HAP-1 (cell line): Measurements from ENCODE around the gene SOX1.

Experiments used
- DNase-seq, 2 experiments: peaks; one replicate each; pipeline ENCODE4 v3.0.0-alpha.2; 2016 to 2020; ENCODE audit warnings: low spot score in 2 of 2
- H3K27me3 ChIP-seq: fragments of 250-450 bp; sonication (Bioruptor Pico); 2 replicates; pipeline ENCODE4 v1.5.1; 2020; ENCODE audit warnings: low read depth, mild to moderate bottlenecking, moderate library complexity
- H3K36me3 ChIP-seq: fragments of 250-450 bp; sonication (Bioruptor Pico); replicated peaks from 2 replicates; pipeline ENCODE4 v1.5.1; 2020; ENCODE audit warnings: mild to moderate bottlenecking
- H3K4me1 ChIP-seq: fragments of 250-450 bp; sonication (Bioruptor Pico); 2 replicates; pipeline ENCODE4 v1.5.1; 2020; ENCODE audit warnings: mild to moderate bottlenecking
- H3K4me3 ChIP-seq: fragments of 250-450 bp; sonication (Bioruptor Pico); 2 replicates; pipeline ENCODE4 v1.5.1; 2020; ENCODE audit warnings: mild to moderate bottlenecking, moderate library complexity
- H3K9me3 ChIP-seq: fragments of 250-450 bp; sonication (Bioruptor Pico); 2 replicates; pipeline ENCODE4 v1.5.1; 2020; ENCODE audit warnings: mild to moderate bottlenecking, moderate library complexity
- in situ Hi-C: fragments of 300-500 bp; cut with MboI; formaldehyde crosslinking; loops from 3 replicates; pipeline ENCODE4 v1.14.3; 2020; ENCODE audit warnings: low sequenced_read_pairs, inconsistent platforms, mixed read lengths

Gene SOX1

GRCh38 chr13:112055036-112055914 is 11.7 kb upstream of the SOX1 start:
- Histone ChIP-seq H3K9me3 (no peaks in the 10 kb centered on the region), H3K4me3 (no peak overlapping the region), H3K36me3 (no peaks in the 10 kb centered on the region), H3K4me1 (no peaks in the 10 kb centered on the region), H3K27me3 (peaks cover 76% of the 10 kb centered on the region)
- in situ Hi-C loops = loop anchor here (25.0 kb wide), 2 partner anchors 382 to 557 kb away; no protein-coding TSS in a partner anchor
- no peak for DNase-seq

DNA sequence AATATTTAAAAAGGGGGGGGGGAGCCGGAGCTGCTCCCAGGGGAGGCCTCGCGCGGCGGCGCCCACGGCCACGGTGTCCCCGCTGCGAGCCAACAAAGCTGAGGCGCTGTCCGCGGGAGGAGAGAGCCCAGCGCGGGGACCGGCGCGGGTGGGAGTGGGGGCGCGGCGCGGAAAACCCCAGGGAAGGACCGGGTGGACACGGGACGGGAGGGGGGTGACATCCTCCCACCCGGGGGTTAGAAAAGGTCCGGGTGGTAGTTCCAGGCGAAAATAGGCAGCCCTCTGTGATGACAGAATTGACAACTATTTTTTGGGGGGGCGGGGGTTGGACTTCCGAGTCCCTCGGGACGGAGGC is 11.1 kb upstream of the SOX1 start:
- Histone ChIP-seq H3K4me3 (no peak overlapping the region), H3K36me3 (no peaks in the 10 kb centered on the region), H3K9me3 (no peaks in the 10 kb centered on the region), H3K27me3 (peaks cover 82% of the 10 kb centered on the region), H3K4me1 (no peaks in the 10 kb centered on the region)
- in situ Hi-C loops = loop anchor here (25.0 kb wide), 2 partner anchors 381 to 556 kb away; no protein-coding TSS in a partner anchor
- DNase-seq = no peak

- no peaks in the 10 kb centered on the region for H3K4me1 ChIP-seq
- no peaks in the 10 kb centered on the region for H3K9me3 ChIP-seq
- no peak overlapping the region for H3K4me3 ChIP-seq
- peaks cover 85% of the 10 kb centered on the region for H3K27me3 ChIP-seq
- no peaks in the 10 kb centered on the region for H3K36me3 ChIP-seq
- no peak for DNase-seq
- in situ Hi-C loops = loop anchor here (25.0 kb wide), 2 partner anchors 381 to 556 kb away; no protein-coding TSS in a partner anchor
These were observed 10.6 kb upstream of the SOX1 start for GRCh38 chr13:112056284-112056727.

DNA sequence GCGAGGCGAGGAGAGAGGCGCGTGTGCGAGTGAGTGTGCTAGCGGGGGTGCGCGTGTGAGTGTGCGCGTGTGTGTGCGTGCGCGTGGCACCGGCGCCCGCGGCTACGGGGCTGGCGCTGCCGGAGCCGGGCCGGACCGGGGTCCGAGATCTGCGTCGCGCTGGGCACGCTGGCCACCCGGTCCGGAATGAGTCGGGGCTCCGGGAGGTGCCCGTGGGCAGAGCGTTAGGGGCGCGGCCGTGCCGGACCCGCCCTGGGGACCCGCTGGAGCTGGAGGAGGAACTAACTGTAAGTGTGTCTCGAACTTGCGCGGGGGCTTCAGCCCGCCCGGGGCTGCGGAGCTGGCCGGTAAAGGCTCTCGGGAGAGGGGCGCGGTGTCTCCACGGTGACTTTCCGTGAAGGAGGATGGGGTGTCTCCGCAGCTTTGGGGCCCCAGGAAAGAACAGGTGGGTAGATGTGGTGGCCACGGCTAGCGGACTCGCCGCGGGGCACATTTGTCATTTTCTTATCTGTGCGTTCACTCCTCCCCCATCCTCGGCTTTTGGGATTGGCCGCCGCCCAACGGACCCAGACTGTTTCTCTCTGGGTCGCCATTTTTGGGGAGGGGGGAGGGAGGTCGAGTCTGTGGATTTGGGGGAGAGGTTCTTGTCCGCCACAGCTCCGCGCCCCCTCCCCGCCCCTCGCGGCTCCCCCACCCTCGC is 10.1 kb upstream of the SOX1 start:
- no peak for DNase-seq
- Histone ChIP-seq H3K4me1 (no peaks in the 10 kb centered on the region), H3K36me3 (no peaks in the 10 kb centered on the region), H3K4me3 (no peak overlapping the region), H3K27me3 (peaks cover 87% of the 10 kb centered on the region), H3K9me3 (no peaks in the 10 kb centered on the region)
- in situ Hi-C loops = loop anchor here (25.0 kb wide), 2 partner anchors 380 to 555 kb away; no protein-coding TSS in a partner anchor

- no peak for DNase-seq
- H3K4me1 ChIP-seq = no peaks in the 10 kb centered on the region
- H3K27me3 ChIP-seq = peaks cover 87% of the 10 kb centered on the region
- H3K36me3 ChIP-seq = no peaks in the 10 kb centered on the region
- in situ Hi-C loops = loop anchor here (25.0 kb wide), 2 partner anchors 380 to 555 kb away; no protein-coding TSS in a partner anchor
- no peaks in the 10 kb centered on the region for H3K9me3 ChIP-seq
- H3K4me3 ChIP-seq = no peak overlapping the region
These were observed 9.6 kb upstream of the SOX1 start for GRCh38 chr13:112057439-112057735.

DNA sequence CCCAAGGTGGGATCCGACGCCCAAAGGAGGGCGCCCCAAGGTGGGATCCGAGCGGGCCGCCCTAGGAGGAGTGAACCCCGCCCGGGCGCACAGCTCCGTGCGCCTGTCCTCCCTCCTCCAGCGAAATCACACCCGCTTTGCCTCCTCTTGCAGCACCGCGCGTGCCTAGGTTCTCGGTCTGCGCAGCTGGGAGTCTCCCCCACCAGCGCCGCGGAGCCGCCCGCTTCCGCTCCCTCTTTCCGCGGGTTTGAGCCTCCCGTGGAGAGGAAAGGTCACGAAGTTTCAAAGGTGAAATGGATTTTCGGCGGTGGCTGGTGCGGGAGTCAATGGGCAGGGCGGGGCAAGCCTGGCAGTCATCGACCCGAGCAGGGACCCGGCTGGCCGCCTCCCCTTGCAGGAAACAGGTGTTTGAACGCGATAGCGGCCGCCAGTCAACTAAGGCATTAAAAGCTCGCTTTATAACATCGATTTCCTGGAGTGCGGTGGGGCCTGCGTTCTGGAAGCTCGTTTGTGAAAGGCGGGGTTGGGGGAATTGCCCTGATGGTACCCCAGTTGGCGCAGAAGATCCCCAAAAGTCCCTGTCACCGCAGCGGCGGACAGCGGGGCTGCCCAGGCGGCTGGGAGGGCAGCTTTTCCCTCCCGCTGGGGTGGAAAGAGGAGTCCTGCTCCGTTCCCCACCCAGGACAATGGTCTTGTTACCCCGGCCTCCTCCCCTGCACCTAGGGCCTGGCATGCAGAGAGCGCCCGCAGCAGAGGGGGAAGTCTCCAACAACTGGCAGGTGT is 9.0 kb upstream of the SOX1 start:
- Histone ChIP-seq H3K27me3 (peaks cover 89% of the 10 kb centered on the region), H3K4me3 (no peak overlapping the region), H3K4me1 (no peaks in the 10 kb centered on the region), H3K9me3 (no peaks in the 10 kb centered on the region), H3K36me3 (no peaks in the 10 kb centered on the region)
- in situ Hi-C loops = loop anchor here (25.0 kb wide), 2 partner anchors 379 to 554 kb away; no protein-coding TSS in a partner anchor
- DNase-seq = no peak

- in situ Hi-C loops = loop anchor here (25.0 kb wide), 2 partner anchors 379 to 554 kb away; no protein-coding TSS in a partner anchor
- peaks cover 88% of the 10 kb centered on the region for H3K27me3 ChIP-seq
- H3K4me1 ChIP-seq = no peaks in the 10 kb centered on the region
- no peak overlapping the region for H3K4me3 ChIP-seq
- H3K9me3 ChIP-seq = no peaks in the 10 kb centered on the region
- no peaks in the 10 kb centered on the region for H3K36me3 ChIP-seq
- DNase-seq = no peak
These were observed 8.5 kb upstream of the SOX1 start for GRCh38 chr13:112058519-112058873.

DNA sequence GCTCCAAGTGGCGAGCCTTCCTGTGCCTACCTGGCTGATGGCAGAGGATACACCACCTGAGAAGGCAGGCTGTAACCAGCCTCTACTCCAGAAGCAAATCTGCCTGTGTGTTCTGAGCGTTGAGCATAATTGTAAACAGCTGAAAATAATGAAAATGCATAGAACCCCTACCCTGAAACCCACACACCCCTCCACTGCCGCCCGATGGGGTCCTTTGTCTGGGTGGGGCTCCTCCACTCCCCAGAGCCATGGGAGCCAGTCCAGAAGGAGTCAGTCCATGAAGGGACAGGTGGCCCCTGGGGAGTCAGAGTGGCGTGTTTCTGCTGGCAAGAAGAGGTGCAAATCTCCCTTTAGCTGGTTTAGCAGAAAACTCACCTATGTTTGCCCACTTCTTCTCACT is 8.0 kb upstream of the SOX1 start:
- no peaks in the 10 kb centered on the region for H3K36me3 ChIP-seq
- in situ Hi-C loops = loop anchor here (25.0 kb wide), 2 partner anchors 378 to 553 kb away; no protein-coding TSS in a partner anchor
- no peak overlapping the region for H3K4me3 ChIP-seq
- H3K27me3 ChIP-seq = peaks cover 87% of the 10 kb centered on the region
- no peak for DNase-seq
- H3K4me1 ChIP-seq = no peaks in the 10 kb centered on the region
- no peaks in the 10 kb centered on the region for H3K9me3 ChIP-seq

GRCh38 chr13:112059457-112060281 is 7.3 kb upstream of the SOX1 start:
- no peak overlapping the region for H3K4me3 ChIP-seq

DNA sequence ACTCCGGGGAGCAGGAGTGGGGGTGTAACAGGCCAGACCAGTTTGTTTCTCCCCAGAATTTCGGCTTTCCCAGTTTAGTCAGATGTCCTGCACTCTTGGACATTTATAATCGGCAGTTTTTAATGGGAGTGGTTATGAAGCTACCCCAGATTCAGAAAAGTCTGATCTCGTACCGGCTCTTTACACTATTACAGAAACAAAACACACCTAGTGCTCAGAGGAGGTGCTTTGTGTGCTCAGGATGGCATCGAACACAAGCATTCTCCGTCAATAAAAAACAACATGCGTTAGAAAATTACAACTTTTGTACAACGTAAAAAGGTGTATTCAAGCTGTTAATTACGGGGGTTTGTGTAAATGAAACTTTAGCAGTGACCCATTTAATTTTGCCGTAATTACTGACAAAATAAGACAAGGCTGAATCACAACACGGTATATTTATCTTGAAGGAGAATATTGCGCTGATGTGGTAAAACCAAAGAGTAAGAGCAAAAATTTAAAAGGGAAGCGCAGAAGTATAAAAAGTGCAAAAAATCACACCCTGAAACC is 6.6 kb upstream of the SOX1 start:
- no peaks in the 10 kb centered on the region for H3K36me3 ChIP-seq
- peaks cover 91% of the 10 kb centered on the region for H3K27me3 ChIP-seq
- no peak overlapping the region for H3K4me3 ChIP-seq

More at GRCh38 chr13:112059457-112060281, 7.3 kb upstream of the SOX1 start:
- DNase-seq = no peak
- in situ Hi-C loops = loop anchor here (25.0 kb wide), 2 partner anchors 378 to 553 kb away; no protein-coding TSS in a partner anchor
- Histone ChIP-seq H3K27me3 (peaks cover 87% of the 10 kb centered on the region), H3K9me3 (no peaks in the 10 kb centered on the region), H3K36me3 (no peaks in the 10 kb centered on the region), H3K4me1 (no peaks in the 10 kb centered on the region)

DNA sequence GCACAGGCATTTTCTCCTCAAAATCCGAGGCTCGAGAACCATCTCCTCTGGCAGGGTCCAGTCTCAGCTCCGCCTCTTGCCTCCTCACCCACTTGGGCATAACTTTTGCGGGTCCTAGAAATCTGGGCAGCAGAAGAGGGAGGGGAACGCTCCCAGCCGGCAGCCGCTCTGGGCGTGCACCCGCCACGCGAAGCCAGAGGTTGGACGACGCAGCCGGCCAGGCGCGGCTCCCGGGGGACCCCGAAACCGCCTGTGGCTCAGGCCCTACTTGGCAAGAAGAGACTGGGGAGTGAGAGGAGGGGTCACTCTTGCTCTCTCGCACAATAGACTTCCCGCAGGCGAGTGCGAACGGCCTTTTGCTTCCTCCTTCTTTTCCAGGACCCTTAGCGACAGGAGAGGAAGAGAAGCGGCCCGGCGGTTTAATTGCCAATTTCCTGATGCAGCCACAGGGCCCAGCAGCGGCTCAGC is 6.0 kb upstream of the SOX1 start:
- DNase-seq = no peak
- no peaks in the 10 kb centered on the region for H3K4me1 ChIP-seq
- in situ Hi-C loops = loop anchor here (25.0 kb wide), 2 partner anchors 376 to 551 kb away; no protein-coding TSS in a partner anchor
- H3K36me3 ChIP-seq = no peaks in the 10 kb centered on the region
- H3K27me3 ChIP-seq = peaks cover 89% of the 10 kb centered on the region
- H3K9me3 ChIP-seq = no peaks in the 10 kb centered on the region
- no peak overlapping the region for H3K4me3 ChIP-seq

More for the DNA sequence above, 6.6 kb upstream of the SOX1 start:
- Histone ChIP-seq H3K4me1 (no peaks in the 10 kb centered on the region), H3K9me3 (no peaks in the 10 kb centered on the region)
- DNase-seq = no peak
- in situ Hi-C loops = loop anchor here (25.0 kb wide), 2 partner anchors 377 to 552 kb away; no protein-coding TSS in a partner anchor

- H3K36me3 ChIP-seq = no peaks in the 10 kb centered on the region
- no peak for DNase-seq
- H3K4me3 ChIP-seq = no peak overlapping the region
- H3K4me1 ChIP-seq = no peaks in the 10 kb centered on the region
- in situ Hi-C loops = loop anchor here (25.0 kb wide), 2 partner anchors 376 to 551 kb away; no protein-coding TSS in a partner anchor
- H3K27me3 ChIP-seq = peaks cover 84% of the 10 kb centered on the region
- no peaks in the 10 kb centered on the region for H3K9me3 ChIP-seq
These were observed 5.4 kb upstream of the SOX1 start for GRCh38 chr13:112061367-112062061.
